ENCODE measurements around the gene RELT. TPM values are rescaled to one million over a fixed set of nuclear protein-coding genes. Genes with fewer than 3 reads are reported as not detected.
"Not testable (repeated sequence)": the region's sequence is repeated elsewhere in the genome, so short reads cannot be mapped to it uniquely, and the experiment has no call there.

The RELT gene
- total RNA-seq, 2 experiments from 2014 or later: 26.2 to 28.4 TPM

- Mint-ChIP-seq H3K27me3 (no peaks in the 10 kb centered on the region), H3K9me3 (no peaks in the 10 kb centered on the region), H3K4me1 (peaks cover 10% of the 10 kb centered on the region), H3K4me3 (no peak overlapping the region), H3K27ac (no peak overlapping the region), H3K36me3 (peaks cover 5% of the 10 kb centered on the region)
- POLR2A ChIA-PET: no interaction called here
- DNase-seq: no peak
- ATAC-seq (ENCODE audit: low read depth): no peak
These were observed 54.1 kb downstream of the RELT start for GRCh38 chr11:73430326-73430725.

- no peaks in the 10 kb centered on the region for H3K27me3 Mint-ChIP-seq
- POLR2A ChIA-PET: no interaction called here
- peaks cover 5% of the 10 kb centered on the region for H3K36me3 Mint-ChIP-seq
- no peak overlapping the region for H3K27ac Mint-ChIP-seq
- no peak overlapping the region for H3K4me3 Mint-ChIP-seq
- H3K4me1 Mint-ChIP-seq: peaks cover 10% of the 10 kb centered on the region
- ATAC-seq (ENCODE audit: low read depth) (no peak), DNase-seq (no peak)
- H3K9me3 Mint-ChIP-seq: no peaks in the 10 kb centered on the region
These were observed 55.2 kb downstream of the RELT start for GRCh38 chr11:73431396-73431795.

DNA sequence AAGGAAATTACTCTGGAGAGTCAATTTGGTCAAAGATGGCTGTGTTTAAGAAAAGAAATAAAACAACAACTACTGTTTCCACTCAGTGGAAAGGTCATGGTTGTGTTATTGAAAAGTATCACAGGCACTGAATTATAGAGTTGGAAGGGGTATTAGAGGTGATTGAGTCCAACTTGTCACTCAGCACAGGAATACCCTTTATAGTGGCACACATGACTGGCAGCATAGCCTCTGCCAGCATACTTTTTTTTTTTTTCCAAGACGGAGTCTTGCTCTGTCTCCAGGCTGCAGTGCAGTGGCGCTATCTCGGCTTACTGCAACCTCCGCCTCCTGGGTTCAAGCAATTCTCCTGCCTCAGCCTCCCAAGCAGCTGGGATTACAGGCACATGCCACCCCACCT is 60.7 kb downstream of the RELT start:
- H3K4me3 Mint-ChIP-seq; H3K27ac Mint-ChIP-seq; DNase-seq; H3K9me3 Mint-ChIP-seq; H3K4me1 Mint-ChIP-seq; H3K27me3 Mint-ChIP-seq; H3K36me3 Mint-ChIP-seq; ATAC-seq (ENCODE audit: low read depth); POLR2A ChIA-PET: not testable (repeated sequence)

DNA sequence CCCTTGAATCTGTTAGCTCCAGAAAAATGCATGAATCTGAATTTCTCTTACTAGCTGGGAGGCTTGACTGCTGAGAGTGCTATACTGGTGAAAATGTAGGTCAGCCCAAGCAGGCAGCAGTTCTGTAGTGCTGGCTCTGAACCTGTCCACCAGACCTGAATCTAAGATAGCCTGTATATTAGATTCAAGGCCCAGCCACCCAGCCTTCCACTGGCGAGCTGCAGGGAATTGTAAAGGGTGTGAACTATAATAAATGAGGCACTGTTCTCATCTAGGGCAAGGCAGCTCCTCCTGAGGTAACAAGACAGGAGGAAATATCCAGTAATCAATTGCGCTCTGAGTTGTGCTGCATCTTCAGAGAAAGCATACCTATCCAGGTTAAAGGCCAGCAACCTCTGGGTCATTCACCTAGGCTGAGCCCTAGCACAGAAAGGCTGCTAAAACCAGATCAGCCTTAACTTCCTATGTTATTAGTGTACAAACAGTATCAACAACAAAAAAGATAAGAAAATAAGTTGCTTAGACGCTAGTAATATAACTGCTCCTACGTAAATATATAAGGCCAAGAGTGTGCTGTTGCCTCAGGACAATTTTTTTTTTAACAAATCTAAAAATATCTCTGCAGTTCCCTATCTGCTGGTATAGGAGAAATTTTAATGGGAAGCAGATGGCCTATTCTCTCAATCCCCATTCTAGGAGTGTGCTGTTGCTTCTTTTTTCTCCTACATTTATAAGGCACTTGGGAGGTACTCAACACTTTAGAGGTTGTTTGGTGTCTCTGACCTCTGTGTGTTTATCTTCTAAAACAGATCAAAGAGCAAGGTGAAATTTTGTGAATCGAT is 63.0 kb downstream of the RELT start:
- no peak overlapping the region for H3K4me3 Mint-ChIP-seq
- no peak for DNase-seq
- no peak for ATAC-seq (ENCODE audit: low read depth)
- no peak overlapping the region for H3K27ac Mint-ChIP-seq
- H3K36me3 Mint-ChIP-seq: no peaks in the 10 kb centered on the region
- H3K9me3 Mint-ChIP-seq: no peaks in the 10 kb centered on the region
- POLR2A ChIA-PET: interaction anchor here (0.6 kb wide), 1 partner anchor 26 kb away, joined by 5 read pairs; no protein-coding TSS in a partner anchor
- H3K4me1 Mint-ChIP-seq: no peaks in the 10 kb centered on the region
- no peaks in the 10 kb centered on the region for H3K27me3 Mint-ChIP-seq

- no peak overlapping the region for H3K4me3 Mint-ChIP-seq
- POLR2A ChIA-PET: no interaction called here
- DNase-seq (no peak), ATAC-seq (ENCODE audit: low read depth) (no peak)
- H3K27me3 Mint-ChIP-seq: no peaks in the 10 kb centered on the region
- peaks cover 2% of the 10 kb centered on the region for H3K9me3 Mint-ChIP-seq
- peaks cover 3% of the 10 kb centered on the region for H3K36me3 Mint-ChIP-seq
- no peak overlapping the region for H3K27ac Mint-ChIP-seq
- H3K4me1 Mint-ChIP-seq: peaks cover 5% of the 10 kb centered on the region
These were observed 69.8 kb downstream of the RELT start for GRCh38 chr11:73445980-73446379.

DNA sequence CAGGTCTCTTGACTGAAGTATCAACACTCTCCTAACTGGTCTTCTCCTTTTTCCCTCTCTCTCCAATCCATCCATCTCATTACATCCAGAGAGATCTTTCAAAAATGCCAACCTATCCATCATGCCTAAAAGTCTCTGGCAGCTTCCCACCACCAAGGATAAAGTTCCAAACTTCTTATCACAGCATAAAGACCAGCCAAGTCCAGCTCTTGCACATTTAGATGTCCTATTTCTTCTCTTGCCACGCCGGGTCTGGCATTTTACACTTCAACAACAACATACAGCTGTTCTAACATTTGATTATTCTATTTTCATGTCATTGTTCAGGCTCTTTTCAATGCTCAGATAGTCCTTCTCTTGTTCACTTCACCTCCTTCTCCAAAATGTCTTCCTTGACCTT is 70.6 kb downstream of the RELT start:
- Mint-ChIP-seq H3K9me3 (peaks cover 2% of the 10 kb centered on the region), H3K27ac (no peak overlapping the region), H3K27me3 (no peaks in the 10 kb centered on the region), H3K4me1 (peaks cover 5% of the 10 kb centered on the region), H3K4me3 (no peak overlapping the region), H3K36me3 (peaks cover 3% of the 10 kb centered on the region)
- POLR2A ChIA-PET: no interaction called here
- ATAC-seq (ENCODE audit: low read depth) (no peak), DNase-seq (no peak)

Other genes starting within 250 kb of the RELT start
- 10 to 100 TPM; 53.3 to 60.1 TPM for gene FCHSD2, start 234.1 kb upstream of the RELT start, total RNA-seq
- gene P2RY2, start 158.1 kb upstream of the RELT start, total RNA-seq: not detected
- under 1 TPM in 1 of 2 experiments, not detected in 1; 0.44 TPM for gene P2RY6, start 104.1 kb upstream of the RELT start, total RNA-seq
- gene ARHGEF17, start 68.1 kb upstream of the RELT start, total RNA-seq: not detected
- gene FAM168A, start 221.7 kb downstream of the RELT start, total RNA-seq: 10 to 100 TPM; 27.3 to 31.0 TPM

Measured in activated naive CD8-positive, alpha-beta T cell treated with anti-CD3 and anti-CD28 coated beads, Interleukin-2, amount 10 ng/mL, durations not matched to agents 7 days and 5 days (primary cell).